ENCODE data around the gene ERVFRD-1.

The ERVFRD-1 gene

GRCh38 chr6:11058406-11058805 is 53.1 kb downstream of the ERVFRD-1 start:
- in situ Hi-C loops (cut with HindIII; ENCODE audit: low sequenced_read_pairs), result no loop called here

GRCh38 chr6:11056871-11057270 is 54.7 kb downstream of the ERVFRD-1 start:
- in situ Hi-C loops (cut with HindIII; ENCODE audit: low sequenced_read_pairs), result no loop called here

GRCh38 chr6:11055127-11055627 is 56.3 kb downstream of the ERVFRD-1 start:
- in situ Hi-C loops (cut with HindIII; ENCODE audit: low sequenced_read_pairs), result no loop called here

- in situ Hi-C loops (cut with HindIII; ENCODE audit: low sequenced_read_pairs), result no loop called here
These were observed 56.8 kb downstream of the ERVFRD-1 start for GRCh38 chr6:11054722-11055121.

GRCh38 chr6:11053307-11053706 is 58.2 kb downstream of the ERVFRD-1 start:
- in situ Hi-C loops (cut with HindIII; ENCODE audit: low sequenced_read_pairs), result no loop called here
